Measurements from ENCODE around the gene GALNTL6.
"Not testable (repeated sequence)": the region's sequence is repeated elsewhere in the genome, so short reads cannot be mapped to it uniquely, and the experiment has no call there.

GALNTL6 gene

GRCh38 chr4:172791841-172792240 is 978.6 kb downstream of the GALNTL6 start:
- DNase-seq (ENCODE audit: low read depth in 1 of 2, low spot score in 1 of 2) = no peak

GRCh38 chr4:172793565-172794306 is 980.5 kb downstream of the GALNTL6 start:
- no peak for DNase-seq (ENCODE audit: low read depth in 1 of 2, low spot score in 1 of 2)

GRCh38 chr4:172794307-172794703 is 981.1 kb downstream of the GALNTL6 start:
- no peak for DNase-seq (ENCODE audit: low read depth in 1 of 2, low spot score in 1 of 2)

GRCh38 chr4:172797281-172797680 is 984.1 kb downstream of the GALNTL6 start:
- DNase-seq (ENCODE audit: low read depth in 1 of 2, low spot score in 1 of 2) = not testable (repeated sequence)

- DNase-seq (ENCODE audit: low read depth in 1 of 2, low spot score in 1 of 2) = no peak
Measured at GRCh38 chr4:172802032-172802431, 988.8 kb downstream of the GALNTL6 start.

- DNase-seq (ENCODE audit: low read depth in 1 of 2, low spot score in 1 of 2) = no peak
Measured at GRCh38 chr4:172806841-172807240, 993.6 kb downstream of the GALNTL6 start.

GRCh38 chr4:172808196-172808595 is 995.0 kb downstream of the GALNTL6 start:
- no peak for DNase-seq (ENCODE audit: low read depth in 1 of 2, low spot score in 1 of 2)

- DNase-seq (ENCODE audit: low read depth in 1 of 2, low spot score in 1 of 2) = no peak
Measured at GRCh38 chr4:172809319-172809718, 996.1 kb downstream of the GALNTL6 start.

GRCh38 chr4:172813359-172813923 is 1000.2 kb downstream of the GALNTL6 start:
- no peak for DNase-seq (ENCODE audit: low read depth in 1 of 2, low spot score in 1 of 2)

- DNase-seq (ENCODE audit: low read depth in 1 of 2, low spot score in 1 of 2) = no peak
Measured at GRCh38 chr4:172815499-172816164, 1002.4 kb downstream of the GALNTL6 start.

GRCh38 chr4:172818901-172819300 is 1005.7 kb downstream of the GALNTL6 start:
- DNase-seq (ENCODE audit: low read depth in 1 of 2, low spot score in 1 of 2) = no peak

GRCh38 chr4:172819353-172819752 is 1006.1 kb downstream of the GALNTL6 start:
- no peak for DNase-seq (ENCODE audit: low read depth in 1 of 2, low spot score in 1 of 2)

GRCh38 chr4:172822331-172822730 is 1009.1 kb downstream of the GALNTL6 start:
- DNase-seq (ENCODE audit: low read depth in 1 of 2, low spot score in 1 of 2) = no peak

GRCh38 chr4:172826346-172826745 is 1013.1 kb downstream of the GALNTL6 start:
- DNase-seq (ENCODE audit: low read depth in 1 of 2, low spot score in 1 of 2) = no peak

- DNase-seq (ENCODE audit: low read depth in 1 of 2, low spot score in 1 of 2) = no peak
Measured at GRCh38 chr4:172826861-172827260, 1013.7 kb downstream of the GALNTL6 start.

- DNase-seq (ENCODE audit: low read depth in 1 of 2, low spot score in 1 of 2) = no peak
Measured at GRCh38 chr4:172830295-172830764, 1017.1 kb downstream of the GALNTL6 start.

GRCh38 chr4:172836661-172837060 is 1023.5 kb downstream of the GALNTL6 start:
- no peak for DNase-seq (ENCODE audit: low read depth in 1 of 2, low spot score in 1 of 2)

GRCh38 chr4:172838111-172838510 is 1024.9 kb downstream of the GALNTL6 start:
- DNase-seq (ENCODE audit: low read depth in 1 of 2, low spot score in 1 of 2) = no peak

- no peak for DNase-seq (ENCODE audit: low read depth in 1 of 2, low spot score in 1 of 2)
Measured at GRCh38 chr4:172838943-172839342, 1025.7 kb downstream of the GALNTL6 start.

- DNase-seq (ENCODE audit: low read depth in 1 of 2, low spot score in 1 of 2) = no peak
Measured at GRCh38 chr4:172842779-172843178, 1029.6 kb downstream of the GALNTL6 start.

- no peak for DNase-seq (ENCODE audit: low read depth in 1 of 2, low spot score in 1 of 2)
Measured at GRCh38 chr4:172843192-172843591, 1030.0 kb downstream of the GALNTL6 start.

- DNase-seq (ENCODE audit: low read depth in 1 of 2, low spot score in 1 of 2) = no peak
Measured at GRCh38 chr4:172844556-172844955, 1031.4 kb downstream of the GALNTL6 start.
